ENCODE measurements around the gene STARD4.

- TF ChIP-seq ZNF281 (CRISPR knock-in tag; IDR thresholded peaks at IDR 0.05; ENCODE audit: borderline replicate concordance) (no peak), SRSF1 (optimal IDR thresholded peaks at IDR 0.05; ENCODE audit: low read depth, low read length) (no peak), ZNF777 (CRISPR knock-in tag; IDR thresholded peaks at IDR 0.05) (no peak), POLR2A (IDR thresholded peaks at IDR 0.05; ENCODE audit: insufficient read depth in 1 of 2, low read depth in 2 of 2, low read length in 2 of 2) (no peak)
- TF ChIP-seq, protein P1, sequence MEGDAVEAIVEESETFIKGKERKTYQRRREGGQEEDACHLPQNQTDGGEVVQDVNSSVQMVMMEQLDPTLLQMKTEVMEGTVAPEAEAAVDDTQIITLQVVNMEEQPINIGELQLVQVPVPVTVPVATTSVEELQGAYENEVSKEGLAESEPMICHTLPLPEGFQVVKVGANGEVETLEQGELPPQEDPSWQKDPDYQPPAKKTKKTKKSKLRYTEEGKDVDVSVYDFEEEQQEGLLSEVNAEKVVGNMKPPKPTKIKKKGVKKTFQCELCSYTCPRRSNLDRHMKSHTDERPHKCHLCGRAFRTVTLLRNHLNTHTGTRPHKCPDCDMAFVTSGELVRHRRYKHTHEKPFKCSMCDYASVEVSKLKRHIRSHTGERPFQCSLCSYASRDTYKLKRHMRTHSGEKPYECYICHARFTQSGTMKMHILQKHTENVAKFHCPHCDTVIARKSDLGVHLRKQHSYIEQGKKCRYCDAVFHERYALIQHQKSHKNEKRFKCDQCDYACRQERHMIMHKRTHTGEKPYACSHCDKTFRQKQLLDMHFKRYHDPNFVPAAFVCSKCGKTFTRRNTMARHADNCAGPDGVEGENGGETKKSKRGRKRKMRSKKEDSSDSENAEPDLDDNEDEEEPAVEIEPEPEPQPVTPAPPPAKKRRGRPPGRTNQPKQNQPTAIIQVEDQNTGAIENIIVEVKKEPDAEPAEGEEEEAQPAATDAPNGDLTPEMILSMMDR (CRISPR knock-in tag; IDR thresholded peaks at IDR 0.05): no peak
Observed at GRCh38 chr5:111511174-111511830, 1.0 kb downstream of the STARD4 start.
